Activated naive CD4-positive, alpha-beta T cell treated with anti-CD3 and anti-CD28 coated beads for 36 hours (primary cell): ENCODE measurements around the gene TSNAXIP1. TPM values are rescaled to one million over a fixed set of nuclear protein-coding genes. Genes with fewer than 3 reads are reported as not detected.

Experiments used
- CTCF ChIA-PET: fragments of 350-600 bp; sonication (Branson Sonifier 250); formaldehyde crosslinking; loops from one replicate; lab custom pipeline; 2021; ENCODE audit warnings: antibody characterized with exemption; lab: Charles Lee
- DNase-seq: peaks from one replicate; pipeline ENCODE4 v3.0.0-alpha.2; 2020
- H3K27ac Mint-ChIP-seq: one replicate; pipeline ENCODE4 v1.8.0; 2021; ENCODE audit warnings: mild to moderate bottlenecking, mixed read lengths
- H3K27me3 Mint-ChIP-seq: one replicate; pipeline ENCODE4 v1.8.0; 2021; ENCODE audit warnings: low read depth, mixed read lengths
- H3K36me3 Mint-ChIP-seq: one replicate; pipeline ENCODE4 v1.8.0; 2021; ENCODE audit warnings: low read depth, mixed read lengths
- H3K4me1 Mint-ChIP-seq: one replicate; pipeline ENCODE4 v1.8.0; 2021; ENCODE audit warnings: low read depth, mixed read lengths
- H3K4me3 Mint-ChIP-seq: one replicate; pipeline ENCODE4 v1.8.0; 2021; ENCODE audit warnings: mild to moderate bottlenecking, moderate library complexity, mixed read lengths
- H3K9me3 Mint-ChIP-seq: one replicate; pipeline ENCODE4 v1.8.0; 2021; ENCODE audit warnings: mixed read lengths
- intact Hi-C: fragments of 100-400 bp; cut with micrococcal nuclease; formaldehyde crosslinking; loops from one replicate; pipeline ENCODE4 v1.15.1; 2023
- total RNA-seq, 2 experiments: library from RNA; stranded (reverse); gene quantifications; one replicate each; pipeline ENCODE4 v1.2.3, GENCODE V29; 2021

The TSNAXIP1 gene
- total RNA-seq, 2 experiments from 2014 or later: 0.35 to 0.50 TPM

- Mint-ChIP-seq H3K27me3 (no peaks in the 10 kb centered on the region), H3K9me3 (no peaks in the 10 kb centered on the region), H3K27ac (peak overlapping the region; percentile 1), H3K36me3 (peaks cover 9% of the 10 kb centered on the region), H3K4me1 (peaks cover 23% of the 10 kb centered on the region), H3K4me3 (no peak overlapping the region)
- intact Hi-C loops: no loop called here
- no peak for DNase-seq
- CTCF ChIA-PET: interaction anchor here (0.7 to 1.0 kb wide), 2 partner anchors 20 to 312 kb away, joined by 3 to 4 read pairs; no protein-coding TSS in a partner anchor
These were observed 10.5 kb upstream of the TSNAXIP1 start for GRCh38 chr16:67796099-67796718.

GRCh38 chr16:67800338-67800926 lies 6.3 kb upstream of the TSNAXIP1 start:
- CTCF ChIA-PET: interaction anchor here (1.0 to 4.7 kb wide), 2 partner anchors 15 to 128 kb away, joined by 3 to 39 read pairs; no protein-coding TSS in a partner anchor
- DNase-seq: no peak
- no peak overlapping the region for H3K4me3 Mint-ChIP-seq
- no peaks in the 10 kb centered on the region for H3K9me3 Mint-ChIP-seq
- H3K27ac Mint-ChIP-seq: peak overlapping the region; percentile 53
- peaks cover 61% of the 10 kb centered on the region for H3K4me1 Mint-ChIP-seq
- intact Hi-C loops: loop anchor here (10.0 kb wide), 1 partner anchor 434 kb away; the partner anchor contains the start of gene ESRP2
- no peaks in the 10 kb centered on the region for H3K27me3 Mint-ChIP-seq
- peaks cover 31% of the 10 kb centered on the region for H3K36me3 Mint-ChIP-seq

- H3K27me3 Mint-ChIP-seq: no peaks in the 10 kb centered on the region
- no peak overlapping the region for H3K27ac Mint-ChIP-seq
- intact Hi-C loops: loop anchor here (10.0 kb wide), 1 partner anchor 434 kb away; the partner anchor contains the start of gene ESRP2
- peaks cover 63% of the 10 kb centered on the region for H3K4me1 Mint-ChIP-seq
- CTCF ChIA-PET: interaction anchor here (0.6 to 4.7 kb wide), 3 partner anchors 14 to 258 kb away, joined by 3 to 39 read pairs (median 4); no protein-coding TSS in a partner anchor
- no peaks in the 10 kb centered on the region for H3K9me3 Mint-ChIP-seq
- H3K36me3 Mint-ChIP-seq: peaks cover 30% of the 10 kb centered on the region
- DNase-seq: no peak
- no peak overlapping the region for H3K4me3 Mint-ChIP-seq
These were observed 5.4 kb upstream of the TSNAXIP1 start for GRCh38 chr16:67801241-67801640.

- CTCF ChIA-PET: interaction anchor here (0.6 to 4.7 kb wide), 4 partner anchors 13 to 281 kb away, joined by 3 to 39 read pairs (median 4); no protein-coding TSS in a partner anchor
- Mint-ChIP-seq H3K27ac (peak overlapping the region; percentile 53), H3K36me3 (peaks cover 27% of the 10 kb centered on the region), H3K27me3 (no peaks in the 10 kb centered on the region), H3K4me1 (peaks cover 59% of the 10 kb centered on the region), H3K9me3 (no peaks in the 10 kb centered on the region), H3K4me3 (no peak overlapping the region)
- peak; percentile 56 for DNase-seq
- intact Hi-C loops: loop anchor here (10.0 kb wide), 1 partner anchor 433 kb away; the partner anchor contains the start of gene ESRP2
These were observed 4.8 kb upstream of the TSNAXIP1 start for GRCh38 chr16:67801883-67802282.

GRCh38 chr16:67803894-67804293 lies 2.8 kb upstream of the TSNAXIP1 start:
- Mint-ChIP-seq H3K9me3 (no peaks in the 10 kb centered on the region), H3K27me3 (no peaks in the 10 kb centered on the region)

GRCh38 chr16:67804853-67805542 lies 1.7 kb upstream of the TSNAXIP1 start:
- peak overlapping the region; percentile 86 for H3K4me3 Mint-ChIP-seq
- intact Hi-C loops: loop anchor here (5.0 to 10.0 kb wide), 2 partner anchors 132 to 430 kb away; partner anchors contain the start of genes ESRP2 and PSMB10

More at GRCh38 chr16:67803894-67804293, 2.8 kb upstream of the TSNAXIP1 start:
- H3K4me1 Mint-ChIP-seq: peaks cover 57% of the 10 kb centered on the region
- H3K27ac Mint-ChIP-seq: peak overlapping the region; percentile 36
- CTCF ChIA-PET: interaction anchor here (0.6 to 4.7 kb wide), 2 partner anchors 11 to 42 kb away, joined by 3 to 39 read pairs; no protein-coding TSS in a partner anchor
- no peak overlapping the region for H3K4me3 Mint-ChIP-seq
- H3K36me3 Mint-ChIP-seq: peaks cover 27% of the 10 kb centered on the region
- intact Hi-C loops: loop anchor here (10.0 kb wide), 1 partner anchor 431 kb away; the partner anchor contains the start of gene ESRP2
- DNase-seq: peak; percentile 46

GRCh38 chr16:67805718-67806427 lies 816 bp upstream of the TSNAXIP1 start:
- Mint-ChIP-seq H3K36me3 (peaks cover 21% of the 10 kb centered on the region), H3K9me3 (no peaks in the 10 kb centered on the region), H3K27ac (peak overlapping the region; percentile 81), H3K4me3 (peak overlapping the region; percentile 86), H3K27me3 (no peaks in the 10 kb centered on the region), H3K4me1 (peaks cover 43% of the 10 kb centered on the region)
- peak; percentile 12 for DNase-seq
- CTCF ChIA-PET: interaction anchor here (0.6 to 2.6 kb wide), 3 partner anchors 10 to 139 kb away, joined by 3 to 30 read pairs (median 4); no protein-coding TSS in a partner anchor
- intact Hi-C loops: loop anchor here (1.0 to 10.0 kb wide), 18 partner anchors 10 to 623 kb away; partner anchors contain the start of genes ACD, ATP6V0D1, C16orf86 and CTCF

More at GRCh38 chr16:67804853-67805542, 1.7 kb upstream of the TSNAXIP1 start:
- CTCF ChIA-PET: interaction anchor here (4.7 kb wide), 1 partner anchor 10 kb away, joined by 39 read pairs; no protein-coding TSS in a partner anchor
- no peaks in the 10 kb centered on the region for H3K27me3 Mint-ChIP-seq
- peak overlapping the region; percentile 81 for H3K27ac Mint-ChIP-seq
- peaks cover 24% of the 10 kb centered on the region for H3K36me3 Mint-ChIP-seq
- no peaks in the 10 kb centered on the region for H3K9me3 Mint-ChIP-seq
- no peak for DNase-seq
- peaks cover 52% of the 10 kb centered on the region for H3K4me1 Mint-ChIP-seq

GRCh38 chr16:67807148-67807682 lies 526 bp downstream of the TSNAXIP1 start:
- intact Hi-C loops: loop anchor here (2.0 to 10.0 kb wide), 6 partner anchors 130 to 624 kb away; partner anchors contain the start of genes ACD, DDX28, DUS2 and ESRP2
- Mint-ChIP-seq H3K27ac (peak overlapping the region; percentile 76), H3K36me3 (peaks cover 16% of the 10 kb centered on the region), H3K4me1 (peaks cover 30% of the 10 kb centered on the region), H3K27me3 (no peaks in the 10 kb centered on the region), H3K4me3 (peak overlapping the region; percentile 86), H3K9me3 (no peaks in the 10 kb centered on the region)
- no peak for DNase-seq
- CTCF ChIA-PET: interaction anchor here (0.6 to 2.6 kb wide), 5 partner anchors 9 to 293 kb away, joined by 3 to 30 read pairs (median 3); no protein-coding TSS in a partner anchor

GRCh38 chr16:67811899-67812298 lies 5.2 kb downstream of the TSNAXIP1 start:
- no peak overlapping the region for H3K4me3 Mint-ChIP-seq
- H3K9me3 Mint-ChIP-seq: no peaks in the 10 kb centered on the region
- no peak for DNase-seq
- CTCF ChIA-PET: interaction anchor here (0.6 kb wide), 1 partner anchor 200 kb away, joined by 3 read pairs; no protein-coding TSS in a partner anchor
- H3K4me1 Mint-ChIP-seq: peaks cover 4% of the 10 kb centered on the region
- no peaks in the 10 kb centered on the region for H3K27me3 Mint-ChIP-seq
- H3K36me3 Mint-ChIP-seq: no peaks in the 10 kb centered on the region
- intact Hi-C loops: no loop called here
- H3K27ac Mint-ChIP-seq: no peak overlapping the region

GRCh38 chr16:67814567-67814966 lies 7.9 kb downstream of the TSNAXIP1 start:
- Mint-ChIP-seq H3K27ac (no peak overlapping the region), H3K36me3 (no peaks in the 10 kb centered on the region), H3K4me3 (no peak overlapping the region), H3K4me1 (peaks cover 4% of the 10 kb centered on the region), H3K9me3 (no peaks in the 10 kb centered on the region), H3K27me3 (no peaks in the 10 kb centered on the region)
- intact Hi-C loops: no loop called here
- CTCF ChIA-PET: interaction anchor here (0.6 to 4.0 kb wide), 8 partner anchors 7 to 260 kb away, joined by 3 to 58 read pairs (median 18); partner anchors contain the start of genes NUTF2, RANBP10 and TSNAXIP1
- no peak for DNase-seq
